Skeletal muscle cell (primary cell): Measurements from ENCODE around the gene PIPOX.
"Not testable (repeated sequence)": the region's sequence is repeated elsewhere in the genome, so short reads cannot be mapped to it uniquely, and the experiment has no call there.

Experiments
- DNase-seq: peaks from one replicate; pipeline ENCODE4 v3.0.0-alpha.2; 2010; ENCODE audit warnings: low read depth
- H3K4me3 ChIP-seq: 2 replicates; pipeline ENCODE4 v1.5.1; 2011; ENCODE audit warnings: low read depth, mild to moderate bottlenecking, control low read depth, low read length, moderate library complexity

PIPOX gene

DNA sequence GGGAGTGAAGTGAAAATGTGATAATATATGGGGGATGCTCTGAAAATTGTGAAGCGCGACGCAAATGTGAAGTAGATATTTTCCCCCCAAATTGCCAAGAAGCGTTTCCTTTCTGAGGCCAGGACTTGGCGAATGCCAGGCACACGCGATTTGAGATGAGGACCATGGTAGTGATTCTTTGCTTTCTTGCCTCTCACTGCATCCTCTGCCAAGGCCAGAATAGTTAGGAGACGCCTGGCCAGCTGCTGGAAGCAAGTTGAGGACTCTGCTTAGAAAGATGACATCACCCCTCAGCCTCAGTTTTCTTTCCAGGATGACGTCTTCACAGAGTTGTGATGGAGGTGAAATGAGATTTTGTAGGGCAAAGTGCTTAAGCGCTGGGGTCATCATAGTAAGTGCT, 25.9 kb downstream of the PIPOX start:
- DNase-seq, result no peak
- H3K4me3 ChIP-seq, result no peak overlapping the region

DNA sequence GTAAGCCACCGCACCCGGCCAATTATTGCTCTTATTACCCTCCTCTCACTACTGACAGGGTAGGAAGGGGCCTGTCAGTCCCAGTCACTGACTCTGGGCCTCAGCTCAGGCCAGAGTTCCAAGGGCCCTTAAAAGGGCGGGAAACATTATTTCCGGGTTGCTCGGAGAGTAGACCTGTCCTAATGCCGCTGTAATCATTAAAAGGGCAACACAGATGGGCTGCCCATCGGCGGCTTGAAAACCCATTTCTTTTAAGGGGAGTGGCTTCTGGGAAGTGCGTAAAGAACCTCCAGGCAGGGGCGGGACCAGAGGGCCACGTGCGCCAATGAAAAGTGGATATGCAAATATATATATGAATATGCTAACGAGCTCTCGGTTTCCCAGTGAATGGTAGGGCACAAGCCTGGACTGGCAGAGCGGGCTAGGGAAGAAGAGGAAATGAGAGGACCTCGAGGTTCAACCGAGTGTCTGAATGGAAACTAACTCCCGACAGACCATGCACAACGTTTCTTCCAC, 26.6 kb downstream of the PIPOX start:
- DNase-seq, result no peak
- H3K4me3 ChIP-seq, result no peak overlapping the region

DNA sequence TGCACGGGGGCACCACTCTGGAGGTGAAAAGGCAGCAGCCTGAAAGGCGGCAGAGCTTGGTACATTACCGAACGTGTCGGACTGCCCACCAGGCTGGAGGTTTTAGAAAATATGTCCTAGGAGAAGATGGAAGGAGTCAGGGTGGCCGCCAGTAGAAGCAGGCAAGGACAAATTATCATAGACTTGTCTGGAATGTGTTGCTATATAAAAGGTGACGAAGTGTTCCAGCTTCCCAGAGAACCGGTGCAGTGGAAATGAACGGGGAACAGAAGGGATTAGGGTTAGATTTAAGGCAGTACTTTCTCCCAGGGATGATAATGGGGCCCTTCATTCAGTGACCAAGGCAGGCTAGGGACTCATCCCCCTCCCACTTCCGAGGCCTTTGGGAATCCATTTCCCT, 27.4 kb downstream of the PIPOX start:
- H3K4me3 ChIP-seq, result no peak overlapping the region
- no peak for DNase-seq

DNA sequence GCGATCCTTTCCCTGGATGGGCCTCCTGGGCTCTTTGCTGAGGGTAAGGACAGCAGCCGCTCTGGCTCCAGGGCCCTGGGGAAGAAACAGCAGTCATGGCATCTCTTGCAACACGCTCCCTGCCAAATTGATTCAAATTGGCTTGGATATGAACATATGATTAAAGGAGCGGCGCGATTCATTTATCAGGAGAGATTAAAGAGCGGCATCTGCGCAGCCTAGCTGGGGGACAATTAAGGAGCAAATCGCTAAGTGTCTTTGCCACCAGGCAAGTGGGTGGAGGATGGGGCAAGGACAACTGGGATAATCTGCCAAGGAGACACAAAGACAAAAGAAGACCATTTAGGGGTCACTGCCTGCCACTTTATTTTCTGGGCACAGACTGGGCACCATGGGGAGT, 27.8 kb downstream of the PIPOX start:
- no peak overlapping the region for H3K4me3 ChIP-seq
- DNase-seq, result no peak

DNA sequence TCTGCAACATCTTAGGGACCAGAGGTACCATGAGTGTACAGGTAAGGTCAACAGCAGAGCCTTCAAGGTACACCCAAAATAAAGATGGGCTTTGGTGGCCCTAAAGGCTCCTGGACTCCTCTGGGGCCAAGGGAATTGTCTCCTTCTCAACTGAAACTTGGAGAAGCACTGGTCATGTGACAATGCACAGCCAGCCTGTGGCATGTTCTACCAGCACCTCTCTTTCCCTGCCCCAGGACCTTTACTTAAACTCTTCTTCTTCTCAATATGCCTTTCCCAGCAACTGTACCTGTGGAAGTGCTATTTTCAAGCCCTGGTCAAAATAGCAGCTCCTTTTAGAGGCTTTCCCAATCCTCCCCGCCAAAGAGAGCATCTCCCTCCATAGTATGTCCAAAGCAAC, 28.4 kb downstream of the PIPOX start:
- no peak for DNase-seq
- no peak overlapping the region for H3K4me3 ChIP-seq

DNA sequence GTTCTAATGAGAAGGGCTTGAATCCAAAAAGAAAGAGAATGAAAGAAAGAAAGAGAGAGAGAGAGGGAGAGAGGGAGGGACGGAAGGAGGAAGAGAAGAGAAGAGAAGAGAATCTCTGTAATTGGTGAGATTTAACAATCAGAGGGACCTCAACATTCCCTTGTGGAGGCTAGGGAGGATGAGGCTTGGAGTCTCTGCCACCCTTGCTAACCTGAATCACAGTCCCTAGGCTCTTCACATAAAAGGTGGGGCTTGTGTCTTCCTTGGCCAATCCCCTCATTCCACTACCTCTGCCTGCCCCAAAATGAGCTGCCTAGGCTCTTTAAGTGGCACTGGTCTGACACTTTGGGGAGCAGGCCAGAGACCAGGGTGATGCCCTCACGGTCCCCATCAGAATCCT, 30.1 kb downstream of the PIPOX start:
- no peak overlapping the region for H3K4me3 ChIP-seq
- DNase-seq, result no peak

DNA sequence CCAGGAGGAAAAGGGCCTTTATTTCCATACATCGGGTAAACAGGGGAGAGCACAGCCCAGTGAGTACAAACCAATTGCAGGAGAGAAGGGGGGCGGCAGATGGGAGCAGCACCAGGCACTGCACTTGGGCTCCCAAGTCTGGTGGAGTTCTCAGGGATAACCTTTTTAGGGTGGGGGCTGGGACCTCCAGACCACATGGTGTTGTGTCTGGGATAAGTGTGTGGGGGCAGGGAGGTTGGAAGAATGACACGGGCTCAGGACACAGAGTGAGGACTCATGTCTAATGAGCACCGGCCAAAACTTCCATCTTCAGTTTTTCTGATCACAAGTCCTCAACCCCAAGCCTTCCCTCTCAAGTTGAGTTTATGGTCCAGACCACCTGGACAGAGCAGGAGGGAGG, 30.6 kb downstream of the PIPOX start:
- DNase-seq, result no peak
- no peak overlapping the region for H3K4me3 ChIP-seq

DNA sequence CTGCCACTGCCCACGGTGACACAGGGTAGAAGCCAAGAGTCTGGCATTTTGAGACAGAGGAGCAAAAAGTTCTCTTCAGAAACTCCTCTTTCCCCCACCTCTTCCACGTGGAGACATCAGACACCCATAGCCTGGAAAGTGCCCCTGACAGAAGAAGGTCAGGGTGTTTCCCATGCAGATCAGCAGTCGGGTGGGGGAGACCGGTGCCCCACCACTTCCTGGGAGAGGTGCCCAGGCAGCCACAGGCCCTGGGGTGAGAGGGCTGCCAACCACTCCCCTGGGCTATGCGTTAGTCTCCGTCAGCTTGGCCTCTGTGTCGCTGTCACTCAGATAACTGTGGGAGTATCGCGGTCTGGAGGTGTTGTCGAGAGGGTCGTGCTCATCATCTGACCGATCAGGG, 31.5 kb downstream of the PIPOX start:
- H3K4me3 ChIP-seq, result no peak overlapping the region
- DNase-seq, result no peak

DNA sequence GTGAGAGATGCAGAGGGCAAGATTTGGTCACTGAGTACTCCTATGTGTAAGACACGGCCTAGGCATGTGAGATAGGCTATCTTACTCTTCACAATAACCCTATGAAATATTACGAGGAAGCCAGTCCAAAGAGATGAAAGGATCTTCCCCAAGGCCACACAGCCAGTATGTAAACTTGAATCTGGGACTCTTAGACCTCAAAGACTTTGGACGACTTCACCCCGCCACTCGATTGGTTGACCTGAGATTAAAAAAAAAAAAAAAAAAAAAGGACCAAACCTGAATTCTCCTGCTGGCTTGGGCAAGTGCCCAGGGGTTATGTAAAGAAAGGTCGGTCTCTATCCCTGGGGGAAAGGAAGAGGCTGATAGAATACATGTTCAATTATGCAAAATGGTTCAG, 33.1 kb downstream of the PIPOX start:
- no peak for DNase-seq
- H3K4me3 ChIP-seq, result no peak overlapping the region

DNA sequence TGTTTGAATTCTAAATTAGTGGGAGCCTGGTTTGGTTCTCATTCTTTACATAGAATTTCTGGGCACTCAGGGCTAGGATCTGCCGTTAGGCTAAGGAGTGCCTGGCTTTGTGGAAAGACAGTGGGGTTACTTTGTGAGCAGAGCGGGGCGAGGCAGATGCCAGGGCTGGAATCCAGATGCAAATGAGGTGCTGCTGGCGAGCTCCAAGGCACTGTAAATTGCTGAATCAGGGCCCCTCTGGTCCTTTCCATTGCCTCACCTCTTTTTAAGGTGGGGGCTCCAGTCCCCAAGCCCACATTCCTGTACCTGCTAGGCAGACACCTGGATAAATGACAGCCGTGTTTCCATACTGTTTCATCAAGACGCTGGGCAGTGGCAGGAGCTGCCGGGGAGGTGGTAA, 33.8 kb downstream of the PIPOX start:
- no peak for DNase-seq
- no peak overlapping the region for H3K4me3 ChIP-seq

DNA sequence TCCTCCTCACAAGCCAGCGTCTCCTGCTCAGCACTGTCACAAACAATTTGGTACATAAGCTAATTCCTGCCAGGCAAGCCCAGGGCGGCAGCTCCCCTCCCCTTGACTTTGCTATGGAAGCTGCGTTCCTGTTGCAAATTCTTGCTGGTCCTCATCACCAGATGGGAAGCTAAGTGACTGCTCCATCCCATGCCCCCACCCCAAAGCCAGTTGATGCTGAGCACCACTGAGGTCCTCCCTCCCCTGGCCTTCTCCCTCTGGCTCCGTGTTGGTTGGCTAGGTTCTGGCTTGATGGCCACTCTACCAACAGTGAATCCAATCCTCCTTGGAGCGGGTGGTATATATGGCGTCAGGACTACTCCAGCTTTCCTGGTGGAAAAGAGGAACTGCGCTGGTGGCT, 34.4 kb downstream of the PIPOX start:
- H3K4me3 ChIP-seq, result no peak overlapping the region
- no peak for DNase-seq

DNA sequence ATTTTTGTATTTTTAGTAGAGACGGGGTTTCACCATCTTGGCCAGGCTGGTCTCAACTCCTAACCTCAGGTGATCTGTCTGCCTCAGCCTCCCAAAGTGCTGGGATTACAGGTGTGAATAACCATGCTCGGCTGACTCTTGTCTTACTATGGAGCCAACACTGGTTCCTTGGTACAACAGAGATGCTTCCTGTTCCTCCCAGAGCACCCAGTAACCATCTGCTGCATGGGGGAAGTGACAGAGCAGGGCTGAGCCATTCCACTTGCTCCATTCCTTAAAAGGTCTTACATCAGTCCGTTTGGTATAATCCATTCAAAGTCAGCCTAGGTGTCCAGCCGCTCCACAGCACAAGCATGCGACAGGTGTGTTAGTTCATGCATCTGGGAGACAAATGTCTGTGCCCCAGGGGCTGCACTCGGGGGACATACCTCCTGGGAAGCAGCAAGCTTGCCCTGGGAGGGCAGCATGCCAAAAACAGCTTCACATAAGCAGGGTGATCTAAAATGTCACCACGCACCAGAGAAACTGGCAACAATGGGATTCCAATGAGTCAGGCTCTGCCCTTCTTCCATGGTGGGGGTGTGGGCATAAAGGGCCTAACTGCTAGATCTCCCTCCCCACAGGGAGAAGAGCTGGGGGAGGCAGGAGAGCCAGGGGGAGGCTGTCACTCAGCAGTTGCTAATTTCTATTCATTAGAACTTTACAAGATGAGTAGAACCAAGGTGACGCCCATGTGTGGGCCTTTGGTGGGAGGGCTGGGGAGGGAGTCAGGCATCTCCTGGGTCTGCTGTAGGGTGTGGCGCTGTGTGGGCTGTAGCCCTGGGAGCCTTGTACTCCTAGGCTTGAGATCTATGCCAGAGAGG, 35.5 kb downstream of the PIPOX start:
- no peak overlapping the region for H3K4me3 ChIP-seq
- no peak for DNase-seq

DNA sequence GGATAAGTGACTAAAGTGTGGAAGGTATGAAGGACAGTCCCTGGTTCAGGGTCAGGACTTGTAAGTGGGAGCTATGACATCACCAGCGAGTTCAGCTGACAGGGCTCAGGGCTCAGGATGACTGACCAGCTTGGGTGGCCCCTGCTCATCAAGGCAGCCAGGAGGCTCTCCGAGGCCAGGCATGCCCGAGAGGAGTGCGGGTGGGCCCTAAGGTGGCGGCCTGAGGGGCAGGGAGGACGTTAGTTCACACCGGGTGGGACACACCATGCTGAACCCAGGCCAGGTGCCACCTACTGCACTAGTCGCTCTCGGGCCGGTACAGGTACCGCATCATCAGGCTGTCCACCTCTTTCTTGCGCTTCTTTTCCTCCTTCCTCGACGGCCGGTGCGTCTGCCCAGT, 36.5 kb downstream of the PIPOX start:
- H3K4me3 ChIP-seq, result no peak overlapping the region
- no peak for DNase-seq

DNA sequence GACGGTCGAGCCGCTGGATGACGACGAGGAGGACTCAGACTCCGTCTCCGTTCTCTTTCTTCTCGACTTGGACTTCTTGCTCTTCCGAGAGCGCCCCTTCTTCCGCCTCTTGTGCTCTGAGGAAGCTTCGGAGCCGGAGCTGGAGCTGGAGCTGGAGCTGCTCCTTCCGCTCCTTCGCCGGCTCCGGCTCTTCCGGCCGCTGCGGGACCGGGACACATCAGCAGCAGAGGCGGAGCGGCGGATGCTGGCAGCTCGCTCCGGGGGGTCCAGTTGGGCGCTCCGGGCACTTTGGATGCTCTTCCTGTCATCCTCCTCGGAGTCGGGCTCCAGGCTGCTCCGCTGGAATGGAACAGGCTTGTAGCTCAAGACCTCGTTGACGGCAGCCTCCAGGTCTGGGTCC, 36.9 kb downstream of the PIPOX start:
- DNase-seq, result no peak
- H3K4me3 ChIP-seq, result no peak overlapping the region

DNA sequence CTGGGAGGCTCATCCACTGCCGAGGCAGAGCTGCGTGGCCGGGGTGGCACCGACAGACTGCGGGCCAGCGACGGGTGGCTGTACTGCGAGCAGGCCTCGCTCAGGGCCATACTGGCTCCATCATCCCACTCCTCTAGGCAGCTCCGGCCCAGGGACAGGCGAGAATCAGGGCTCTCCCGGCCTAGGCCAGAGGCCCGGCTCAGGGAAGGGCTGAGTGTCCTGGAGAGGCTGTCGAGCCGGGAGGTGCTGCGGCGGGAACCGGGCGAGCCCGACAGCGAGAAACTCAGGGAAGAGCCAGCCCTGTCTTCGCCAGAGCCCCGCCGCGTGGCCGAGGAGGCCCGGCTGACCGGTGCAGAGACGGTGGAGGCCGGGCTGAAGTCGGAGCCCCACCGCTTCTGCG, 37.4 kb downstream of the PIPOX start:
- no peak for DNase-seq
- no peak overlapping the region for H3K4me3 ChIP-seq

DNA sequence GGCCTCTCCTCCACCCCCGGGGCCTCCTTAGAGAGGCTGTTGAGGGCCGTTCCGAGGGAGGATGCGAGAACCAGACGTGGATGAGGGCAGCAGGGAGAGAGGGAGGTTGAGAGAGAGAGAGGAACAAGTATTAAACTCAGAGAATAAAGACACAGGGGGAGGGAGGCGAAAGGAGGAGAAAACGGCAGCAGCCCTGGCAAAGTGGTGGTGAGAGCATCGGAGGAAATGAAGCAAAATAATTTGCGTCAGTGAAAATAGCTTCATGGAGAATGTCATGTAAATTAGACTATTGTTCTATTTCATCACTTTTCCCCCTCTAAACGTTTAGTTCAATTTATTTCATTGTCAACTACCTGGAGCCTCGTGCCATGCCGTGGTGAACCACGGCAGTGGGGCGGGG, 38.0 kb downstream of the PIPOX start:
- DNase-seq, result no peak
- no peak overlapping the region for H3K4me3 ChIP-seq

DNA sequence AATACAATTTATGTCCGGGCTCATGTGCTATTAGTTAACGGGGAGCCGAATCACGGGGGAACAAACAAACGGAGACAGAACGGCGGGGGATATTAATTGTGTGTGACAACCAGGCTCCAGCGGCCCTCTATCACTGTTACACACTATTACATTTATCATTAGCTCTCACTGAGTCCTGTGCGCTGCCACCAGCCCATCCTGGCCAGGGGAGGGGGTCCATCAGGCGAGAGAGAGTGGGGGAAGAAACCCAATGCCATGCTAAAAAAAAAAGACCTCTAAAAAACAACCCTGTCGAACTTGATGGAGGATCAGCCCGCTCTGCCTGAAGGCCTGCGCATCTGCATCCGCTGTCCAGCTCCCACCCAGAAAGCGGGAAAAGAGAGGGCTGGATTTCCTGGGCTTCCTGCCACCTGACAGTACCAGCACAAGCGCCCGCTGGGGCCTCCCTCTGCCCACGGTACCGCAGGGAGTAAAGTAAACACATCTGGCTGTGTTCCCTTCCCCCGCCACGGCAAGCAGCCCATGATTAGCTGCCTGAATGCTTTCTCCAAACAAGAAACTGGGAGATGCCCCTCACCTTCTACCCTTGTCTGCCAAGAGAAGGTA, 41.7 kb downstream of the PIPOX start:
- no peak overlapping the region for H3K4me3 ChIP-seq
- no peak for DNase-seq

DNA sequence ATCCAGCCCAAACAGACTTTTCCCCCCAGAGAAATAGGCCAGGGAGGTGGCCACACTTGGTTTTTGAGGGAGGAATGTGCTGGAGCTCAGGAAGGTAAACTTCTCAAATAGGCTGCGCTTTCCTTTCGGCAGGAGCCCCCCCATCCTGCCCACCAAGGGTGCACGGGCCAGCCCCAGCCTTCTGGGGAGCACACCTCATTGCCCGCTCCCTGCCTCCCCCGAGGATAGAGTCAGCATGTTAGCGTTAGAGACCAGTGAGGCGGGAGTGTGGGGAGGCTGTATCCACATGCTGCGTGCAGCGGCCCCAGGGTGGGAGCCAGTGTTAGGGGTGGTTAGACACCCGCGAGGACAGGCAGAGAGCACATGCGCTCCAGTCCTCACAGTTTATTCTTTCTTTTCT, 42.3 kb downstream of the PIPOX start:
- no peak overlapping the region for H3K4me3 ChIP-seq

DNA sequence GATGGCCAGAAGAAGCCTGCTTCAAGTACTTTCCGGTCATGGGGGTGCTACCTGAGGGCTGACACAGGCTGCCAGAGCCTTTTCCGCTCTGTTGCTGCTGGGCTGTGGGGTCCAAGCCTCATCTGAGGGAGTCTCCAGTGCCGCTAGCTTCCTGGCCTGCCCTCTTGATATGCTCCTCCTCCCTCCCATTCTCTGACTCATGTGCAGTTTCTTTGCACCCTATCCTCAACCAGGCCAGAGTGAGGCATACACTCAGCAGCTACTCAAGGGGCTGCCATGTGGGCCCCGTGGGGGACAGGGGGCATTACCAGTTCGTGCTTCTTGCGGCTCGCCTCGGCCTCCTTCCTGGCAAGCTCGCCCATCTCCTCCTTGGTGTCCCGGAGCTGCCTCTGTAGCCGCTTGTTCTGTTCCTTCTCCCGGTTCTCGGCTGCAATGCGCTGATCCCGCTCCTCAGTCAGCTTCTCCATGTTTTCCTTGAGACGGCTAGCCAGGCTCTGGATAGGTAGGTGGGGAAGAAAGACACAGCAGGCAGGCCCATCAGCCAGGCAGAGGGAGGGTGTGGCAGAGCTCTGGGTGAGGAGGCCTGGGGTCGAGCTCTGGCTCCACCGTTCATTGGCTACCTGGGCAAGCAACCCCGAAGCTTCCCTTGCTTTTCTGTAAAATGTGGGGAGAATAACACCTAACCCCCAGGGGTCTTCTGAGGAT, 43.8 kb downstream of the PIPOX start:
- H3K4me3 ChIP-seq, result no peak overlapping the region
- DNase-seq, result no peak

More for the DNA sequence above, 42.3 kb downstream of the PIPOX start:
- no peak for DNase-seq

DNA sequence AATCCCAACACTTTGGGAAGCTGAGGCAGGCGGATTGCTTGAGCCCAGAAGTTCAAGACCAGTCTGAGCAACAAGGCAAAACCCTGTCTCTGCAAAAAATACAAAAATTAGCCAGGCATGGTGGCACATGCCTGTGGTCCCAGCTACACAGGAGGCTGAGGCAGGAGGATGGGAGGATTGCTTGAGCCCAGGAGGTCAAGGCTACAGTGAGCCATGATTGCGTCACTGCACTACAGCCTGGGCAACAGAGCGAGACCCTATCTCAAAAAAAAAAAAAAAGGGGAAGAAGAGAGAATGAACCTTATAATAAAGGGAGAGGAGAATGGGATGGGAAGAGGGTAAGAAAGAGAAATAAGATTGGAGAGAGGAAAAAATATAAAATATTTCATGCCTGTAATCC, 45.8 kb downstream of the PIPOX start:
- DNase-seq, H3K4me3 ChIP-seq: not testable (repeated sequence)
